Keratinocyte (primary cell): ENCODE results near the gene ATP2A3.

Experiments used
- CTCF ChIP-seq, 3 experiments: IDR thresholded peaks in 1 of 3; conservative IDR thresholded peaks in 1 of 3; optimal IDR thresholded peaks in 1 of 3; 2 replicates in 2 of 3; 3 replicates in 1 of 3; pipeline versions ENCODE3 to v1.5.1; 2011; ENCODE audit warnings: low read length in 3 of 3, mild to moderate bottlenecking in 3 of 3, moderate library complexity in 2 of 3, control low read depth in 1 of 3, inconsistent platforms in 1 of 3; ENCODE audit not compliant: insufficient read depth in 2 of 3; ENCODE audit errors: extremely low read depth in 1 of 3
- EZH2 ChIP-seq: IDR thresholded peaks from one replicate; pipeline ENCODE4 v1.6.1; 2012; ENCODE audit warnings: inconsistent platforms, mild to moderate bottlenecking, low read length, moderate library complexity

- TF ChIP-seq EZH2: no peak
- TF ChIP-seq CTCF (optimal IDR thresholded peaks at IDR 0.05 in 1 of 3, IDR thresholded peaks at IDR 0.05 in 1 of 3, conservative IDR thresholded peaks at IDR 0.05 in 1 of 3; ENCODE audit: extremely low read depth in 1 of 3, insufficient read depth in 2 of 3, low read length in 3 of 3): no peak
Observed at GRCh38 chr17:3944485-3945388, 19.5 kb downstream of the ATP2A3 start.
